Activated gamma-delta T cell (primary cell): ENCODE results near the gene PRPF6.

Experiments
- DNase-seq: peaks from one replicate; lab custom pipeline; 2025; lab: John Stamatoyannopoulos, UW

The PRPF6 gene

GRCh38 chr20:64064145-64064698 lies 83.3 kb downstream of the PRPF6 start:
- DNase-seq: no peak

- DNase-seq: no peak
These were observed 84.4 kb downstream of the PRPF6 start for GRCh38 chr20:64065062-64065973.

GRCh38 chr20:64065974-64066343 lies 85.0 kb downstream of the PRPF6 start:
- DNase-seq: no peak

GRCh38 chr20:64067005-64067632 lies 86.2 kb downstream of the PRPF6 start:
- no peak for DNase-seq

- no peak for DNase-seq
These were observed 86.9 kb downstream of the PRPF6 start for GRCh38 chr20:64067733-64068307.

GRCh38 chr20:64068386-64069208 lies 87.7 kb downstream of the PRPF6 start:
- no peak for DNase-seq

- no peak for DNase-seq
These were observed 88.3 kb downstream of the PRPF6 start for GRCh38 chr20:64069209-64069613.

GRCh38 chr20:64069614-64070243 lies 88.8 kb downstream of the PRPF6 start:
- no peak for DNase-seq

GRCh38 chr20:64070244-64070993 lies 89.5 kb downstream of the PRPF6 start:
- DNase-seq: no peak

GRCh38 chr20:64071341-64072332 lies 90.7 kb downstream of the PRPF6 start:
- DNase-seq: no peak

- DNase-seq: no peak
These were observed 91.6 kb downstream of the PRPF6 start for GRCh38 chr20:64072498-64073063.

GRCh38 chr20:64073476-64074183 lies 92.7 kb downstream of the PRPF6 start:
- DNase-seq: no peak

GRCh38 chr20:64074184-64074789 lies 93.4 kb downstream of the PRPF6 start:
- DNase-seq: no peak

GRCh38 chr20:64074963-64075362 lies 94.0 kb downstream of the PRPF6 start:
- no peak for DNase-seq

- DNase-seq: no peak
These were observed 94.6 kb downstream of the PRPF6 start for GRCh38 chr20:64075556-64075955.

GRCh38 chr20:64076061-64076997 lies 95.4 kb downstream of the PRPF6 start:
- no peak for DNase-seq

GRCh38 chr20:64077094-64077493 lies 96.2 kb downstream of the PRPF6 start:
- DNase-seq: no peak
